Stimulated activated CD8-positive, alpha-beta memory T cell treated with anti-CD3 and anti-CD28 coated beads, Interleukin-15, amount 100 ng/mL, for 4 hours (primary cell): ENCODE results near the gene DPT.

ENCODE experiments used
- DNase-seq, 2 donors: peaks; one replicate each; pipeline ENCODE4 v3.0.0-alpha.2; 2020; ENCODE audit warnings: low read depth in 2 of 2

Gene DPT

GRCh38 chr1:168698453-168698852 lies 30.6 kb downstream of the DPT start:
- DNase-seq: no peak

- no peak for DNase-seq
Measured at GRCh38 chr1:168697356-168698126, 31.5 kb downstream of the DPT start.

GRCh38 chr1:168696125-168696760 lies 32.8 kb downstream of the DPT start:
- no peak for DNase-seq

GRCh38 chr1:168693872-168694238 lies 35.2 kb downstream of the DPT start:
- no peak for DNase-seq

GRCh38 chr1:168693197-168693871 lies 35.7 kb downstream of the DPT start:
- no peak for DNase-seq

- DNase-seq: no peak
Measured at GRCh38 chr1:168692472-168692871, 36.5 kb downstream of the DPT start.

GRCh38 chr1:168691541-168691940 lies 37.5 kb downstream of the DPT start:
- DNase-seq: no peak

- DNase-seq: no peak
Measured at GRCh38 chr1:168689726-168690602, 39.0 kb downstream of the DPT start.

GRCh38 chr1:168689327-168689657 lies 39.7 kb downstream of the DPT start:
- DNase-seq: no peak

- no peak for DNase-seq
Measured at GRCh38 chr1:168688644-168689326, 40.2 kb downstream of the DPT start.

GRCh38 chr1:168687816-168688215 lies 41.2 kb downstream of the DPT start:
- no peak for DNase-seq

GRCh38 chr1:168686666-168687065 lies 42.3 kb downstream of the DPT start:
- no peak for DNase-seq

GRCh38 chr1:168683871-168684270 lies 45.1 kb downstream of the DPT start:
- DNase-seq: no peak

GRCh38 chr1:168676861-168677260 lies 52.1 kb downstream of the DPT start:
- DNase-seq: no peak

- DNase-seq: no peak
Measured at GRCh38 chr1:168676029-168676812, 52.8 kb downstream of the DPT start.

GRCh38 chr1:168673974-168674683 lies 54.9 kb downstream of the DPT start:
- DNase-seq: no peak

- DNase-seq: no peak
Measured at GRCh38 chr1:168672278-168672677, 56.7 kb downstream of the DPT start.

- no peak for DNase-seq
Measured at GRCh38 chr1:168671782-168672181, 57.2 kb downstream of the DPT start.

GRCh38 chr1:168665975-168666374 lies 63.0 kb downstream of the DPT start:
- DNase-seq: no peak
